NCI-H1930 (cell line): ENCODE data around the gene LBHD1.
"Not testable (repeated sequence)": the region's sequence is repeated elsewhere in the genome, so short reads cannot be mapped to it uniquely, and the experiment has no call there.

Experiments used
- DNase-seq, 2 experiments: peaks; one replicate each; lab custom pipeline; 2025; lab: John Stamatoyannopoulos, UW

Gene LBHD1

DNA sequence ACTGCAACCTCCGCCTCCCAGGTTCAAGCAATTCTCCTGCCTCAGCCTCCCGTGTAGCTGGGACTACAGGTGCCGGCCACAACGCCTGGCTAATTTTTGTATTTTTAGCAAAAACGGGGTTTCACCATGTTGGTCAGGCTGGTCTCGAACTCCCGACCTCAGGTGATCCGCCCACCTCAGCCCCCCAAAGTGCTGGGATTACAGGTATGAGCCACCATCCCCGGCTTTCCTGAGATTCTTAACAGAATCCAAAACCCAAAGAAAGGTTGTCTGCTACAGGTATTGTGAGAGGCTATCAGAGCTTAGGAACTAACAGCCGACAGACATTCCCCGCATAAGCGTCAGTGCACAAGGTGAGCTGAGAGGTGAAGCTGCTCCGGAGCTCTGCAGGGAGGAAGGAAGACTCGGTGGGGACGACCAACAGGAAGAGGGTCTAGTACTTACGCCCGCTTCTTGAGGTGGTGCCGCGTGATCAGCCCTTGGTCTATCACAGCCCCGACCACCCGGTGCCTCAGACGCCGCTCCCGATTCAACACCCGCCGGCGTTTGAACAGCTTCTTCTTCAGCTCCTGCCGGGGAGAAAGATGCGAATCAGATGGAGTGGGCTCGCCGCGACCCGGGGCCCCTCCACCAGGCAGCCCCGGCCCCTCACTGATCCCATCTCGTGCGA lies 7.5 kb downstream of the LBHD1 start:
- peak; percentile 42 to 55 for DNase-seq

DNA sequence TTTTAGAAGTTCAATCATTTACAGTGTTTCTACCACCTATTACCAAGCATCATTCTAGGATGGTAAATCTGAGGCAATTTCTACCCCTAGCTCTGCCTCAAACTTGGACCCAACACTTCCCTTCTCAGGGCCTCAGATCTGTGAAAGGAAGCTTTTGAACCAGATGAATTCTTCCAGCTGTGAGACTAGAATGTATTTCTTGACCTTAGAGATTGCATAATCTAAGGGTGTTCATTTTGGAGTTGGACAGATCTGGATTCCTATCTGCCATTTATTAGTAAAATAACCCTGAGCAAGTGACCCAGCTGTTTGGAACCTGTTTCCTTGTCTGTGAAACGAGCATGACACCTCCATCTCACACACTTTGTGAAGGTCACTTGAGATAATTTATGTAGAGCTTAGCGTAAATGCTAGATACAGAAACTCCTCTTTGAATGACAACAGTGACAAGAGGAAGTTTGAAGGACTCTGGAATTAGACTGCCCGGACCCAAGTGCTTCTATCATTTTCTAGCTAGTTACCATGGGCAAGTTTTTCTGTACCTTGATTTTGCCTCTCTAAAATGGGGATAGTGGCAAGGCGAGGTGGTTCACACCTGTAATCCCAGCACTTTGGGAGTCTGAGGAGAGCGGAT lies 15.2 kb downstream of the LBHD1 start:
- no peak for DNase-seq

GRCh38 chr11:62654297-62654696 lies 17.8 kb downstream of the LBHD1 start:
- no peak for DNase-seq

DNA sequence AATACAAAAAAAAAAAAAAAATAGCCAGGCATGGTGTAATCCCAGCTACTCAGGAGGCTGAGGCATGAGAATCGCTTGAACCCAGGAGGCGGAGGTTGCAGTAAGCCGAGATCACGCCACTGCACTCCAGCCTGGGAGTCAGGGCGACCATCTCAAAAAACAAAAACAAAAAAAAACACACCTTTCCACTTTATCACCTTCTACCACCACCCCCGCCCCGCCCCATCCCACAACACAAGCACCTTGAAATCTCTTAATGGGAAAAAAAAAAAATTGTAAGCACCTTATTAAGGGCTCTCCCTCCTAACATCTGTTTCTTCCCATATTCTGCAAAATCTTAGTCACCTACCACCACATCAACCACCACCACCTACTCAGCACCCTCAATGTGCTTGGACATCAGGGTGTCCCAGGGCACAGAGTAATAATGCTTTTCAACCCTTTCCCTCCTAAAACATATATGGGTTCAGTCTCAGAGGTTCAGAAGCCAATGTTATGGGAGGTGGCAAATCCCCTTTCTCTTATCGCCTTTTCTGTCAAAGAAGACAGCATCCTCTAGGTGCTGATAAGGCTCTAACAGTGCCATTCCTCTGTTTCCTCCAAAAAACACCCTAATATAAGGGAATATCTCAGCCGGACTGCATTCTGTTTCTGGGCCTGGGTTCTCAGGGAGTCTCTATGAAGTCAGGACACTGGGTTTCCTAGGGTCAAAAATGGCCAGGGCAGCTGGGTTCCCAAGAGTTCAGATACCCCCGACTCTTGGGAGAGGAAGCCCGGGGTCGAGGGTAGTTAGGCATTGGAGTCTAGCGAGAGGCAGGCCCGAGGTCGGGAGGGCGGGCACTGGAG lies 19.7 kb downstream of the LBHD1 start:
- no peak for DNase-seq

DNA sequence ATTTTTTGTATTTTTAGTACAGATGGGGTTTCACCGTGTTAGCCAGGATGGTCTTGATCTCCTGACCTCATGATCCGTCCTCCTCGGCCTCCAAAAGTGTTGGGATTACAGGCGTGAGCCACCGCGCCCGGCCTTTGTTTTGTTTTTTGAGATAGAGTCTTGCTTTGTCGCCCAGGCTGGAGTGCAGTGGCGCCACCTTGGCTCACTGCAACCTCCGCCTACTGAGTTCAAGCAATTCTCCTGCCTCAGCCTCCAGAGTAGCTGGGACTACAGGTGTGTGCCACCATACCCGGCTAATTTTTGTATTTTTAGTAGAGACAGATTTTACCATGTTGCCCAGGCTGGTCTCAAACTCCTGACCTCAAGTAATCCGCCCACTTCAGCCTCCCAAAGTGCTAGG lies 21.8 kb downstream of the LBHD1 start:
- DNase-seq = not testable (repeated sequence)

DNA sequence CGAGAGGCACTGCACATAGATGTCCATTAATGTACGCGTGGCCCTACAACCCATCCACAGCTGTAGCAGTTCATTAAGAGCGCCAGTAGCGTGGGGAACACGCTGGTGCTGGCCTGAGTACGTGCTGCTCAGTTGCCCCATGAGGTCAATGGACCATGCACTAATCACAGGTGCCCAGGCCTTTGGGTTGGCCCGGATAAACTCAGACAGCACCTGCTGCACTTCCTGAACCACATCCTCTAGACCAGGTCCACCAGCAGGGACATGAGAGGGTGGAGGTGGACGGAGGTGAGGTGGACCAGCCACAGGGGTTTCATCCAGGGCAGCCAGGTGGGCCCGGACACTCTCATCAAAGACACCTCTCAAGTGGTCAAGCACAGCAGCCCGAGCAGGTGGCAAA lies 22.6 kb downstream of the LBHD1 start:
- no peak for DNase-seq

GRCh38 chr11:62648967-62649364 lies 23.1 kb downstream of the LBHD1 start:
- no peak for DNase-seq

DNA sequence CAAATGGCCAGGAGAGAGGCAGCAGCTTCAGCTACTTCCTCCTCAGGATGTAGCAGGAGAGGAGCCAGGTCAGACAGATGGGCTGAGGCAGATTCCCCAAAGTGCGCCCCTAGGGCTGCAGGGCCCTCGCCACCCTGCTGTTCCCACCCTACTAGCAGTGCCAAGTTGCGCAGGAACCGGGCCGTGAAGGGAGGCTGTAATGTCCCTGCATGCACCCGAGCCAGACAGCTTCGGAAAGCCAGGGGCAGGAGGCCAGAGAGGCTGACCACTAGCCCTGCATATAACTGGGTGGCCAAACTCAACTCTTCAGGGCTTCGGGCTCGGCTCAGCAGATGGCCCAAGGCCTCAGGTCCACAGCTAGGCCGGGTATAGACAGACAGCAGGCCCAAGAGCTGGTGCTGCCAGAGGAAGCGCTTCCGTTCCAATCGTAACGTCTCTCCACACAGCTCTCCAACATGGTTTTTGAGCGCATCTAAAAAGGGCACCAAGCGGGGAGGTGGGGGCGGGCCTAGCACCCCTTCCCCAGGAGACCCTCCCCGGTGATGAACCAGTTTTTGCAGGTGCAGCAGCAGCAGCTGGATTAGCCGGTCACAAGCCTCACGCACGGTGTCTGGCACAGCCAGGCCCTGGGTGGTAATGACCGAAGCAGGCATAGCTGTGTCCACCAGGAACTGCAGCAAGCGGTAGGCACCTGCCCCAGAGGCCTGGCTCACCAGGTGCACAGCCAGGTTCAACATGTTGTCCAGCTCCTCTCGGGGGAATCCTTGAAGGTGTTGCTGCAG lies 23.7 kb downstream of the LBHD1 start:
- no peak for DNase-seq

DNA sequence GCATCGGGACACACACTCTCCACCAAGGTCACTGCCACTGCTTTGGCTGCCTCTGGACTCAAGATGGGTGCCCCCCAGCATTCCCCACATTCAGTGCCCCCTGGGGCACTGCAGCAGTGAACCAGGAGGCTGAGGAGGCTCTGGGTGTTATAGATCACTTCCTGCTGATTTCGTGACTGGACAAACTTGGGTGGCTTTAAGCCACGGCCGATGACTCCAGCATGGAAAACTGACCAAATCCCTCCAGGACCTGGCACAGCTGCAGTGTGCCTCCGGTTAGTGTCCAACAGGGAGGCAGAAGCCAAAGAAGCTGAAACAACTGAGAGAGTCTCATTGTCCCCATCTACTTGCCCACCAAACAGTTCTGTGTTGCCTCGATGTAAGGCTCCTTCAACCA lies 24.5 kb downstream of the LBHD1 start:
- DNase-seq = no peak

- DNase-seq = no peak
Measured at GRCh38 chr11:62646825-62647608, 25.1 kb downstream of the LBHD1 start.

- peak; percentile 96 to 97 for DNase-seq
Measured at GRCh38 chr11:62645946-62646824, 25.9 kb downstream of the LBHD1 start, which contains the start of gene GANAB. GANAB (minus strand) TSS chr11:62646613; CDS start chr11:62646599, 14 bp downstream.

DNA sequence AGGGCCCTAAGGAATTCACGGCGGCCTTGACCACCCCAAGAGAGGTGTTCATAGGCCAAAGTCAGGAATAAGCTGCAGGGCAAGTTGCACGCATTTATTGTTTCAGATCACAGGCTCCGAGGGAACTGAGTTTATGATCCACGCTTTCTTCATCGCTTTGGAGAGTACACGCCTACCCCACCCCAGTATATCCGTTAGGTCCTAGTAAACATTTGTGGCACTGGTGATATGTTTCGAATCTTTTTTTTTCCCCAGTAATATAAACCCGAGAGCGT lies 26.5 kb downstream of the LBHD1 start:
- no peak for DNase-seq

DNA sequence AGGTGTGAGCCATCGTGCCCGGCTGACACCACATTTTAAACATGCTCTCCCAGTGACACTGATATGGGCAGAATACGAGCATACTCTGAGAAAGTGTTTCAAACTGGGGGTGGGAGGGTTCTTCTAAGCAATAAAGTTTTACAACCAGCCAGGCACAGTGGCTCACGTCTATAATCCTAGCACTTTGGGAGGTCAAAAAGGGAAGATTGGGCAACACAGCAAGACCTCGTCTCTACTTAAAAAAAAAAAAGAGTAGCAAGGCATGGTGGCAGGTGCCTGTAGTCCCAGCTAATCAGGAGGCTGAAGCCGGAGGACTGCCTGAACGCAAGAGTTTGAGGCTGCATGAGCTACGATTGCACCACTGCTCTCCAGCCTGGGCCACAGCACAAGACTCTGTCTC lies 27.8 kb downstream of the LBHD1 start:
- DNase-seq = no peak

- no peak for DNase-seq
Measured at GRCh38 chr11:62632492-62632891, 39.6 kb downstream of the LBHD1 start.

DNA sequence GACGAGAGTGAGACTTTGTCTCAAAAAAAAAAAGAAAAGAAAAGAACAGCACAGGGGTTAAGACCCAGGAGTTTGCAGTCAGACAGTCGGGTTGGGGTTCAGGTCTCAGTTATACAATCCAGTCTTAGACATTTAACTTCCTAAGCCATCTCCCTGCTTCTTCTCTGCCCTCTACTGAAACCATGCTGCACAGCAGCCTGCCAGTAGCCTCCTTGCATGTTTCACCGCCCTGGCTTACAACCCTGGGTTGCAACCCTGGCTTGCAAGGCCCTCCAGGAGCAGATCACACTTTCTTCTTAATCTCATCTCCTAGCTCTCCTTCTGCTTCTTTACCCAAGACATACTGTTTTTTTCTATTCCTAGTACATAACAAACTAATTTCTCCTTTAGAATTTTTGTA lies 44.4 kb downstream of the LBHD1 start:
- DNase-seq = no peak

GRCh38 chr11:62622476-62623089 lies 49.5 kb downstream of the LBHD1 start:
- DNase-seq = no peak

DNA sequence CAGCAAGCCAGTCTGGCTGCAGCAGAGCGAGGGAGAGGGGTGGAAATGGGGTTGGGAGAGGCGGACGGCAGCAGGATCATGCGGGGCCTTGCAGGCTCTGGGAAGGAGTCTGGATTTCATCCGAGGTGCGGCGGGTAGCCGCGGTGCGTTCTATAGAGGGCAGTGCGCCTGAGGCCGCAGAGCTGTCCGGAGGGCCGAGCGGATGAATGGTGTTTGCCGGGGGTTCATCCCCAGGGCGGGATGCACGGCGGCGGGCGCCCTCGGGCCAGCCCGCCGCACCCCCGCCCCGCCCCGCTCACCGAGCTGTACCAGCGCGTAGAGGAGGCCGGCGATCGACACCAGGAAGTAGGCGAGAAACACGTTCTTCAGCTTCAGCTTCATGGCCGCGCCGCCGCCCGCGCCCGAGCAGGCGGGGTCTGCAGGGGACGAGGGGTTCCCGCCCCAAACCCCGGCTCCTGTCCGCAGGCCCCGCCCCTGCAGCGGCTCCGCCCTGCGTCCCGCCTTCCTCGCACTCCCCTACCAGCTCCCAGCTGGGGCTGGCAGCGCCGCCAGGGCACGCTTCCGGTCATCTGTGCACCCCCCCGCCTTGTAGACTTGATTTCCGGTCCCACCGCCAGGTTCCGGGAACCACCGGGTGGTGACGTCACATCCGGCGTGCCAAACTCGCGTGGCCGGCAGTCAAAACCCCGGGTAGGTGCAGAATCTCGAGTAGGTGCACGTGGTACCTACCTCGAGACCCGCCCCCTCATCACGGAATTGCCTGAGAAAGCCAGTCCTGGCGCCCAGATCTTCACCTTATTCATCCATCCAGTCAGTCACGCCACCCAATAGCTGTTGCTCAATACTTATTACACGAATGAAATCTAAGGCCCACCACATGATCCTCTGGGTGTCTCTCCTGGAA lies 50.2 kb downstream of the LBHD1 start, which contains the start of gene B3GAT3:
B3GAT3 (minus strand) TSS at position 420 of the 904 bp plus-strand sequence; CDS start at position 381, 39 bp downstream.
- peak; percentile 95 to 98 for DNase-seq

DNA sequence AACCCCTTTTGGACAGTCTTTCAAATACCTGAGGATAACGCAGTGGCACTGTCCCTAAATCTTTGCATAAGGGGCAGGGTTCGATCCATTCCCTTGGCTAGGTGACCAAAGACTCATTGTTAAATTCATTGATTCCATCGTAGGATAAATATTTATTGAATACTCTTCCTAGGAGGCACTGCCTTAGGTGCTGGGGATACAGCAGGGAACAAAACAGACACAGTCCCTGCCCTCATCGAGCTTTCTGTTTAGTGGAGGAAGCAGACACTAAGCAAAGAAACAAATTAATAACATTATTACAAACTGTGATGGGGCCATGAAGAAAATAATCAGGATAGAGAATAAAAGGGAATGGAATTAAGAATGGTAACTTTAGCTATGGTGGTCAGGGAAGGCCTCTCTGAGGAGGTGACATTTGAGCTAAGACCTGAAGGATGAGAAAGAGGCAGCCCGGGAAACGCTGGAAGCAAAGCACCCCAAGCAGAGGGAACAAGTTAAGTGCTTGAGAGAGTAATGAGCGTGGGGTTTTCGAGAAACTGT lies 51.0 kb downstream of the LBHD1 start:
- no peak for DNase-seq

- DNase-seq = not testable (repeated sequence)
Measured at GRCh38 chr11:62616957-62617356, 55.1 kb downstream of the LBHD1 start.
